ENCODE data around the gene PALS2. TPM values are rescaled to one million over a fixed set of nuclear protein-coding genes. Genes with fewer than 3 reads are reported as not detected.

The PALS2 gene
- total and polyA plus RNA-seq, 8 donors: 7.5 to 27.3 (median 10.6) TPM

DNA sequence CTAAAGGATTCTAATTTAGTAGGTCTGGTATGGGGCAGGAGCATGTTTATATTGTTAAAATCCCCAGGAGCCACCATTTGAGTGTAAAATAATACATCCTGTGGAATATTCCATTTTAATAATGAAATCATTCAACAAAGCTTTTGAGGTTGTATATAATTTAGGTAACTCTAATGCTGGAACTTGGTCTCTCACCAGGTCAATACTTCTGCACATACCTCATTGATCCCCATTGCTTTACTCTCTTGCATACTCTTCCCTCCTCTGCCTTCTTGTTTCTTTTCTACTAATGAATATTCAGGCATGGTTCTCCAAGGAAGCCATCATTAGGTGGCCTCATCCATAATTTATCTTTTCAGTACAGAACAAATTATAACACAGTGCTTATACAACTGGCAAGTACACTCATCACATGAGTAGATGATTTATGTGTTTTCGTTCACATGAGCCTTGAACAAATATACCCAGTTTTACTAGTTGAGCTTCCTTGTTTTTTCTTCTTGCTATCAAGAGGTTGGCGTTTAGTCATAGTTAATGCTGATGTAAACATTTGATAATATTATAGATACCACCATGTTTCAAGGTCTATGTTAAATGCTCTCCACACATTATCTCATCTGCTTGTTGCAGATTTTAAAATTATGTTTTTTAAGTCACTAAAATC is 7.2 kb downstream of the PALS2 start:
- no peak for DNase-seq
- ATAC-seq: no peak
- Histone ChIP-seq H3K4me1 (no peaks in the 10 kb centered on the region), H3K27me3 (peaks cover 0 to 4% of the 10 kb centered on the region in 2 donors), H3K9me3 (no peaks in the 10 kb centered on the region), H3K36me3 (no peaks in the 10 kb centered on the region), H3K27ac (no peak overlapping the region), H3K4me3 (no peak overlapping the region)
- TF ChIP-seq, protein P1, sequence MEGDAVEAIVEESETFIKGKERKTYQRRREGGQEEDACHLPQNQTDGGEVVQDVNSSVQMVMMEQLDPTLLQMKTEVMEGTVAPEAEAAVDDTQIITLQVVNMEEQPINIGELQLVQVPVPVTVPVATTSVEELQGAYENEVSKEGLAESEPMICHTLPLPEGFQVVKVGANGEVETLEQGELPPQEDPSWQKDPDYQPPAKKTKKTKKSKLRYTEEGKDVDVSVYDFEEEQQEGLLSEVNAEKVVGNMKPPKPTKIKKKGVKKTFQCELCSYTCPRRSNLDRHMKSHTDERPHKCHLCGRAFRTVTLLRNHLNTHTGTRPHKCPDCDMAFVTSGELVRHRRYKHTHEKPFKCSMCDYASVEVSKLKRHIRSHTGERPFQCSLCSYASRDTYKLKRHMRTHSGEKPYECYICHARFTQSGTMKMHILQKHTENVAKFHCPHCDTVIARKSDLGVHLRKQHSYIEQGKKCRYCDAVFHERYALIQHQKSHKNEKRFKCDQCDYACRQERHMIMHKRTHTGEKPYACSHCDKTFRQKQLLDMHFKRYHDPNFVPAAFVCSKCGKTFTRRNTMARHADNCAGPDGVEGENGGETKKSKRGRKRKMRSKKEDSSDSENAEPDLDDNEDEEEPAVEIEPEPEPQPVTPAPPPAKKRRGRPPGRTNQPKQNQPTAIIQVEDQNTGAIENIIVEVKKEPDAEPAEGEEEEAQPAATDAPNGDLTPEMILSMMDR (IDR thresholded peaks at IDR 0.05): no peak
- intact Hi-C loops (cut with DNase I): no loop called here

DNA sequence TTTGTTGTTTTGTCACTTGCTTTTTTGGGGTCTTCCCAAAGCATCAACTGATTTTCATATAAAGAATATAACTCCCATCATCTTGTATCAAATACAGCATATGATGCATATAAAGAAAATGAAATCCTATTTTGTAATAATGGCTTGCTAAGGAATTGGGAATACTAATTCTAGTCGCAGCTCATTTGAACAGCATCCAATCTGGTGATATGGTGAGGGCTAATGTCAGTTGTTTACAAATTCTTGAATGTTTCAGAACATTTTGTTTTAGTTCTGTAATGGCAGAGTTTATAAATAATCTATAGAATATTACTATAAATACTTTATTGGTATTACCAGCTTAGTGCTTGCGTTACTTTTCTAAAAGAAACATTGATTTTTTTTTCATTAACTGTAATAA is 8.9 kb downstream of the PALS2 start:
- DNase-seq (peak in 1 of 4 donors; percentile 28), ATAC-seq (no peak)
- Histone ChIP-seq H3K27ac (no peak overlapping the region), H3K27me3 (no peaks in the 10 kb centered on the region), H3K4me1 (no peaks in the 10 kb centered on the region), H3K4me3 (no peak overlapping the region), H3K9me3 (no peaks in the 10 kb centered on the region), H3K36me3 (no peaks in the 10 kb centered on the region)
- intact Hi-C loops (cut with DNase I): no loop called here
- TF ChIP-seq, protein P1 (IDR thresholded peaks at IDR 0.05): no peak

DNA sequence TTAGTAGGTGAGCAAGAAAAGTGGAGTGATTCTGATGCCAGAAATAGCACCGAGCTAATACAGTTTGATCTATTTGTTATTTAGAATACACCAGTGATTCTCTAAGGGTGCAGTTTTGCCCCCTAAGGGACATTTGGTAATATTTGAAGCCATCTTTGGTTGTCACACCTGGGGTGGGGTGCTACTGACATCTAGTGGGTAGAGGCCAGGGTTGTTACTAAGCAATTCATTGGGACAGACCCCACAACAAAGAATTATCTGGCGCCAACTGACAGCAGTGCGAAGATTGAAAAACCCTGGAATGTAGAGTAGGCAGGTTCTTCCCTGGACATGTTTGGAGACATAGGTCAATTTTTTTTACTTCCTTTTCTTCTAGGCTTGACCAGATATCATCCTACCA is 14.6 kb downstream of the PALS2 start:
- H3K27me3 ChIP-seq: no peaks in the 10 kb centered on the region
- TF ChIP-seq, protein P1 (IDR thresholded peaks at IDR 0.05): no peak
- H3K4me1 ChIP-seq: no peaks in the 10 kb centered on the region
- intact Hi-C loops (cut with DNase I): no loop called here
- no peaks in the 10 kb centered on the region for H3K36me3 ChIP-seq
- ATAC-seq: no peak
- H3K27ac ChIP-seq: no peak overlapping the region
- DNase-seq: peak in 1 of 4 donors; percentile 8
- H3K9me3 ChIP-seq: no peaks in the 10 kb centered on the region
- no peak overlapping the region for H3K4me3 ChIP-seq

DNA sequence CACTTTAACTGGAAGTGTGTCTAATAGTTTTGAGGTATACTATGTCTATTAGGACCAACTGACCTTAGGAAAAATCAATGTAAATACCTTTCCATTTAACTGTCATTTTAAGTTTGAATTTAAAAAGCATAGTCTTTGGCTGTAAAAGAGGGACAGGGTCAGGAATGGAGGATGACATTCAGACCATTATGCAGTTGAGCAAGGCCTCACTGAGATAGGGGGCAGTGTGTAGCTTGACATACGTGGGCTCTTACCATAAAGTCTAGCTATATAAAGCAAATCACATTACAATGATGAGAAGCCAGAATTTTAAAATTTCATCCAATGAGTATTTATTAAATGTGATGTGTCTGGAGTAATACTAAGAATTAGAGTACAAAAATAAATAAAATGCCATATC is 17.9 kb downstream of the PALS2 start:
- Histone ChIP-seq H3K4me1 (no peaks in the 10 kb centered on the region), H3K36me3 (no peaks in the 10 kb centered on the region), H3K27ac (no peak overlapping the region), H3K9me3 (no peaks in the 10 kb centered on the region), H3K27me3 (no peaks in the 10 kb centered on the region), H3K4me3 (no peak overlapping the region)
- ATAC-seq: no peak
- DNase-seq: no peak
- TF ChIP-seq, protein P1 (IDR thresholded peaks at IDR 0.05): no peak
- intact Hi-C loops (cut with DNase I): no loop called here

DNA sequence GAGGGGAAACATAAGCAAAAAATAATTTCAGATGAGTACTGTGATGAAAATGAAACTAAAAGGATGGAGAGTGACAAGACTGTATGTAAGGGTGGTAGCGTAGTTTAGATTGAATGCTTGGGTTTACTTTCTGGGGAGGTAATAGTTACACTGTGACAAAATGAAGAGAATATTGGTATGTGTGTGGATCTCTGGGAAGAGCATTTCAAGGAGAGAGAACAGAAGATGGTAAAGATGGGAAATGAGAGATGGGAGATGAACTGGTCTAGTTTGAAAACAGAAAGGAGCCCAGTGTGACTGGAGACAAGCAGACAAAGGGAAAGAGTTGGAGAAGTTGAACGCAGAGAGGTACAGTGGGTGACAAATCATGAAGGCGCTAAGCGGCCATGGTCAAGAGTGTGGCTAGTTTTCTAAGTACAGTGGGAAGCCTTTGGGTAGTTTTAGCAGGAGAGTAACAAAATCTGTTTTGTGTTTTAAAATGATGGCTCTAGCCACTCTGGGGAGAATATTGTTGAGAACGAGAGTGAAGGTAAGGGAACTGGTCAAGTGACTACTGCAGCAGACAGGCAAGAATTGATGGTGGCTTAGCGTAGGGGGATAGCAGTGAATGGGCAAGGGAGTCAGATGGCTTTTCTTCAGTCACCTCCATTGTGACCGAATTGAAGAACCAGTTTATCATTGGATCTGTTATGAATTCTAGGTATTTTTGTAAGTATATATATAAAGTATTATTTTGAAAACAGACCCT is 22.6 kb downstream of the PALS2 start:
- no peaks in the 10 kb centered on the region for H3K27me3 ChIP-seq
- no peaks in the 10 kb centered on the region for H3K9me3 ChIP-seq
- no peak for ATAC-seq
- H3K36me3 ChIP-seq: no peaks in the 10 kb centered on the region
- no peak overlapping the region for H3K27ac ChIP-seq
- H3K4me3 ChIP-seq: no peak overlapping the region
- no peaks in the 10 kb centered on the region for H3K4me1 ChIP-seq
- TF ChIP-seq, protein P1 (IDR thresholded peaks at IDR 0.05): no peak
- DNase-seq: no peak
- intact Hi-C loops (cut with DNase I): no loop called here

All from left lung (tissue), 10 donors.